ENCODE results near the gene TGFBR1. TPM values are rescaled to one million over a fixed set of nuclear protein-coding genes. Genes with fewer than 3 reads are reported as not detected.
A peak's percentile ranks its signal among the peaks of the same experiment; 100 is the strongest.

Gene TGFBR1
- total RNA-seq, 2 donors from 2014 or later = 10.5 to 18.7 TPM

- DNase-seq = no peak
- WGBS, 2 donors = 72 to 78% methylated on average over 3 of the region's 3 CpGs
Measured at GRCh38 chr9:99079542-99079941, 25.4 kb upstream of the TGFBR1 start.

DNA sequence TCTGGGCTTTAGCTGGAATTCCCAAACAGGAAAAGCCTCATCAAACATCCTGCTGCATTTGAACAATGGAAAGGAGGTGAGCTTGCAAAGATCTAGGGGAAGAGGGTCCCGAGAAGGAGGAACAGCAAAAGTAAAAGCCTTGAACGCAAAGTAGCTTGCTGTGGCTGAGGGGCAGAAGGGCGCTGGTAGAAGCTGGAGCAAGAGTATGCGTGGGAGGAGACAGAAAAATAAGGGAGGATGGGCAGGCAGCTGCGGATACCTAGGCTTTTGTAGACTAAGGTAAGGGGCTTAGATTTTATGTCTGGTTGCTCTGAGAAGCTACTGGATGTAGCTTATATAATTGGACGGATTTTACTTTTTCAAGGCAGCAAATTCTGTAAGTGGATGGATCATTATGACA, 21.9 kb upstream of the TGFBR1 start:
- Histone ChIP-seq H3K27me3 (no peaks in the 10 kb centered on the region), H3K27ac (no peak overlapping the region), H3K4me1 (no peaks in the 10 kb centered on the region), H3K9me3 (no peaks in the 10 kb centered on the region), H3K4me3 (no peak overlapping the region), H3K36me3 (replicated peaks in 1 of 2; ENCODE audit: insufficient read depth in 1 of 2, low read depth in 2 of 2) (no peaks in the 10 kb centered on the region)
- 61 to 63% methylated on average over 6 of the region's 6 CpGs for WGBS, 2 donors
- intact Hi-C loops (cut with DNase I) = no loop called here
- no peak for ATAC-seq
- no peak for DNase-seq
- TF ChIP-seq CTCF (IDR thresholded peaks at IDR 0.05) (no peak), POLR2A (IDR thresholded peaks at IDR 0.05) (no peak)

More at GRCh38 chr9:99079542-99079941, 25.4 kb upstream of the TGFBR1 start:
- no peak overlapping the region for H3K4me3 ChIP-seq
- H3K36me3 ChIP-seq (replicated peaks in 1 of 2; ENCODE audit: insufficient read depth in 1 of 2, low read depth in 2 of 2) = no peaks in the 10 kb centered on the region
- no peaks in the 10 kb centered on the region for H3K4me1 ChIP-seq
- TF ChIP-seq POLR2A (IDR thresholded peaks at IDR 0.05) (no peak), CTCF (IDR thresholded peaks at IDR 0.05) (no peak)
- no peaks in the 10 kb centered on the region for H3K9me3 ChIP-seq
- ATAC-seq = no peak
- intact Hi-C loops (cut with DNase I) = no loop called here
- H3K27ac ChIP-seq = no peak overlapping the region
- H3K27me3 ChIP-seq = no peaks in the 10 kb centered on the region

GRCh38 chr9:99085949-99086948, 18.7 kb upstream of the TGFBR1 start:
- H3K27me3 ChIP-seq = no peaks in the 10 kb centered on the region
- H3K27ac ChIP-seq = peak overlapping the region in 1 of 4 donors; percentile 22
- no peaks in the 10 kb centered on the region for H3K9me3 ChIP-seq
- TF ChIP-seq POLR2A (IDR thresholded peaks at IDR 0.05) (no peak), CTCF (IDR thresholded peaks at IDR 0.05) (no peak)
- WGBS, 2 donors = 63 to 78% methylated on average over 12 of the region's 12 CpGs
- H3K36me3 ChIP-seq (replicated peaks in 1 of 2; ENCODE audit: insufficient read depth in 1 of 2, low read depth in 2 of 2) = no peaks in the 10 kb centered on the region
- intact Hi-C loops (cut with DNase I) = no loop called here
- DNase-seq (peak in 1 of 4 donors; percentile 51), ATAC-seq (peak; percentile 35)
- H3K4me3 ChIP-seq = no peak overlapping the region
- no peaks in the 10 kb centered on the region for H3K4me1 ChIP-seq

DNA sequence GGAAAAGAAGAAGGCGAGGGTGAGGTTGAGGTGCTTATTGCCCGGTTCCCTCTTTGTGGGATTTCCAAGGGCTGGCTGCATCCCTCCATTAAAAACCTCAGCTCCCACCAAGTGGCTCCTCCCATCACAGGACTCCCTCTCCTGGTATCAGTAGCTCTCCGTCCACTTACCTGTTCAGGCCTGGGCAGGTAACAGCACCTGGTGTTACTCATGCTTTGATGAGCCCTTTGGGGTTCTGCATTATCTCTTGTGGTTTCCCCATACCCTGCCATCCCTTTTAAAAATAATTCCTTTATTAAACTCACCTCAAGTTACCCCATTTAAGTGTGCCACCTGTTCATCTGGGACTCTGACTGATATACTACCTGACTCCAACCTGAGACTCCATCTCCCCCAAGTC, 17.5 kb upstream of the TGFBR1 start:
- Histone ChIP-seq H3K27me3 (no peaks in the 10 kb centered on the region), H3K27ac (no peak overlapping the region), H3K4me3 (no peak overlapping the region), H3K36me3 (replicated peaks in 1 of 2; ENCODE audit: insufficient read depth in 1 of 2, low read depth in 2 of 2) (no peaks in the 10 kb centered on the region), H3K9me3 (no peaks in the 10 kb centered on the region), H3K4me1 (no peaks in the 10 kb centered on the region)
- ATAC-seq (no peak), DNase-seq (no peak)
- WGBS, 2 donors = 93 to 94% methylated on average over 3 of the region's 3 CpGs
- intact Hi-C loops (cut with DNase I) = no loop called here
- TF ChIP-seq POLR2A (IDR thresholded peaks at IDR 0.05) = no peak
- no peak for TF ChIP-seq CTCF (IDR thresholded peaks at IDR 0.05)

All from body of pancreas (tissue), 4 donors.